A549 treated with CpdA at 1 μM for 4 hours (cell line): ENCODE measurements around the gene XNDC1N. TPM values are rescaled to one million over a fixed set of nuclear protein-coding genes. Genes with fewer than 3 reads are reported as not detected.

Experiments
- total RNA-seq: library from RNA; stranded (reverse); fragments of 200-300 nt; extraction: Qiagen RNA extraction; gene quantifications from 5 replicates; pipeline ENCODE4 v1.2.3, GENCODE V29; 2022; ENCODE audit warnings: low read depth

XNDC1N gene, protein sequence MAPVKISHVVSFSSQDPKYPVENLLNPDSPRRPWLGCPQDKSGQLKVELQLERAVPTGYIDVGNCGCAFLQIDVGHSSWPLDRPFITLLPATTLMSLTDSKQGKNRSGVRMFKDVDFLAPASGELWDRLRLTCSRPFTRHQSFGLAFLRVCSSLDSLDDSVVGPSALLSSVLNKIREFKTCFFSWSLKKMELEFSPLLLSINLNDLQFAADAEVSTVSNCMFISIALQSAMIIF
- total RNA-seq: 2.8 to 5.9 TPM (median 3.9 TPM) in 5 replicates

DNA sequence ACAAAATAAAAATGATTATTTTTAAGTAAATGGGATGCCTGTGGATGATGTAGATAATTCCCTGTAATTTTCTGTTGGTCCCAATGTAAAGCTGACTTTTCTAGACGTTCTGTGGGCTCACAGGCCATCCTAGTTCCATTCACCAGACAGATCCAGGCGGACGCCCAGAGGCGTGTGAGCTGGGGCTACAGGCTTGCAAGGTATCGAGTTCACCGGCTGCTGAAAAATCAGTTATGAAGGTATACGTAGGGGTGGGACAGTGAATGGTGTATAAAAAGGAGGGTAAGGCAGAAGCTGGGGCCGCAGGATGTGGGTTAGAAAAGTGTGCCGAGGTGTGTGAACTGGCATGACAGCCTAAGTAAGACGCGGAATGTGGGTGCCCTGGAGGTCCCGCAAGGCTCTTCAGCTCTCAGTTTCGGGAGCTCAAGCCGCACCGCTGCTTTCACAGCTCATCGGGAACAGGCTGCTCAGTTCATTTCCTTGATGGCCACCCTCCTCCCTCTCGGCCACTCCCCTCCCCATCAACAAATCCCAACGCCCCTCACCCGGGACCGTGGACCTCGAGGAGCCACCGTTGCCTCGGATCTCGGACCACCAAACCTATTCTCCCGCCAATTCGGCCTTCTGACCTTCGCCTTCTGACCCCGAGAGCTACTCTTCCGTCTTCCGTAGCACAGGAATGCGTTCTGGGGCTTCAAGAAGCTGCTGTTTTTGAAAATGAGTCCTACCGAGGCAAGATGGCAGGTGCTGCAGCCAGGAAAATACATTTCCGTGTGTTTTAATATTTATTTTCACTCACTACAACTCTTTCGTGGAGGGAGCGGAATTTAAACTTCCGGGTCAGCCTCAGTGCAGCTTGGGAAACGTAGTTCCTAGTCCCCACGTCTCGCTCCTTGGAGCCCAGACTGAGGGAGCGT, at the start of gene XNDC1N:
Gene XNDC1N, minus strand, starts transcription at position 775 of the 917 bp plus-strand sequence. CDS start 5,241 bp downstream, outside the sequence.

DNA sequence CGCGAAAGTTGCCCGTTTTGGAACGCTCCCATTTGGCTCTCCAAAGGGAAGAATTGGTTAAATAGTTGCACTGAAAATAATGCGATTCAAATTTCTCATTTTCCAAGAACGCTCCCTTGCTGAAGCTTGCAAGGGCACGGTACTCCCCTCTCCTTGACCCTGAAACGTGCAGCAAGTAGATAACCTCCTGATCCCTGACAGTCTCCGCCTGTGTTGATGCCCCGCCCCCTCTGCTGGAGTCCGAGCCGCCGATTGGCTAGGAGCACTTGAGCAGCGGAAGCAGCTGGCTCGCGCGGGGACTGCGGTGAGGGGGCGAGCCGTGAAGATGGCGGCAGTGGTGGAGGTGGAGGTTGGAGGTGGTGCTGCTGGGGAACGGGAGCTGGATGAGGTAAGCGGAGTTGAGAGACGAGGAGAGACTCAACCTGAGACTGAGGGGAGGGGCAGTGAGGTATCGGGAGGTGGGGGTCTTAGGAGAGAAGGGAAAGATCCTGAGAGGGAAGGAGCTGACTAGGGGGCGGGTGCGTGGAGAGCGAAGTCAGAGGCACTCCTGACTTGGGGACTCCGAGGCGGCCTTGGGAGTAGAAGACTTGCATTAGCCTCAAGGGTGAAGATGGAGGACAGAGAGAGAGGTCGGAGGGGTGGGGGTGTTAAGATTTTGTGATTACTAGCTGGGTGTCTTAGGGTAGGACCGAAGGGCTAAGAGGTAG, 496 bp upstream of the XNDC1N start, which contains the start of gene RNF121:
Gene RNF121, plus strand, starts transcription at position 310 of the 707 bp plus-strand sequence. Its CDS starts 16 bp downstream, at position 326.

Other genes starting within 250 kb of the XNDC1N start
- not detected in 5 replicates for gene DEFB108B, start 95.4 kb downstream of the XNDC1N start, total RNA-seq
- gene DEFB131B, start 50.1 kb downstream of the XNDC1N start, total RNA-seq: not detected in 5 replicates
- gene RNF121, start 452 bp upstream of the XNDC1N start, total RNA-seq: 52.4 to 62.7 TPM (median 56.8 TPM) in 5 replicates
- gene IL18BP, start 70.3 kb upstream of the XNDC1N start, total RNA-seq: 3.6 to 6.0 TPM (median 3.8 TPM) in 5 replicates
- gene NUMA1, start 151.9 kb upstream of the XNDC1N start, total RNA-seq: 61.5 to 76.5 TPM (median 69.5 TPM) in 5 replicates
- 5.5 to 10.2 TPM (median 8.7 TPM) in 5 replicates for gene LRRC51, start 152.3 kb upstream of the XNDC1N start, total RNA-seq
- gene LAMTOR1, start 174.7 kb upstream of the XNDC1N start, total RNA-seq: 121 to 157 TPM (median 145 TPM) in 5 replicates
- gene TOMT, start 177.3 kb upstream of the XNDC1N start, total RNA-seq: not detected in 5 replicates
- gene ANAPC15, start 184.1 kb upstream of the XNDC1N start, total RNA-seq: 73.6 to 91.1 TPM (median 82.7 TPM) in 5 replicates
- 0.18 to 0.42 TPM in 2 of 5 replicates, not detected in the others for gene FOLR3, start 207.1 kb upstream of the XNDC1N start, total RNA-seq